CD14-positive monocyte (primary cell): ENCODE data around the gene C1orf87. TPM values are rescaled to one million over a fixed set of nuclear protein-coding genes. Genes with fewer than 3 reads are reported as not detected.

ENCODE experiments used
- DNase-seq, 3 donors: peaks; one replicate each; pipeline ENCODE4 v3.0.0-alpha.2; 2011 to 2022
- H2AFZ ChIP-seq: 2 replicates; pipeline ENCODE4 v1.6.0; 2012; ENCODE audit warnings: mild to moderate bottlenecking, low read depth, low read length, inconsistent platforms; ENCODE audit not compliant: insufficient read depth, poor library complexity, severe bottlenecking
- H3K27ac ChIP-seq, 2 donors: 1 replicate in 1 of 2; 2 replicates in 1 of 2; pipeline ENCODE4 v1.5.1; 2012 to 2013; ENCODE audit warnings: low read length in 2 of 2, control low read depth in 1 of 2, inconsistent platforms in 1 of 2, low read depth in 1 of 2, mild to moderate bottlenecking in 1 of 2
- H3K27me3 ChIP-seq, 2 donors: one replicate each; pipeline versions ENCODE4 v1.6.0 to v1.6.1; 2011 to 2013; ENCODE audit warnings: low read length in 2 of 2; ENCODE audit not compliant: control insufficient read depth in 2 of 2, insufficient read depth in 2 of 2
- H3K36me3 ChIP-seq, 2 donors: replicated peaks in 1 of 2; 1 replicate in 1 of 2; 2 replicates in 1 of 2; pipeline versions ENCODE4 v1.5.1 to v1.6.1; 2012 to 2013; ENCODE audit warnings: low read length in 2 of 2, control low read depth in 1 of 2, inconsistent platforms in 1 of 2, mild to moderate bottlenecking in 1 of 2; ENCODE audit not compliant: insufficient read depth in 2 of 2, control insufficient read depth in 1 of 2
- H3K4me1 ChIP-seq, 2 donors: 1 replicate in 1 of 2; 2 replicates in 1 of 2; pipeline versions ENCODE4 v1.5.1 to v1.6.1; 2012 to 2013; ENCODE audit warnings: low read length in 2 of 2, control low read depth in 1 of 2, inconsistent platforms in 1 of 2, mild to moderate bottlenecking in 1 of 2, moderate library complexity in 1 of 2; ENCODE audit not compliant: insufficient read depth in 2 of 2, control insufficient read depth in 1 of 2
- H3K4me2 ChIP-seq: replicated peaks from 2 replicates; pipeline ENCODE3; 2012; ENCODE audit warnings: low read length, moderate library complexity, mild to moderate bottlenecking; ENCODE audit not compliant: poor library complexity, severe bottlenecking; ENCODE audit errors: extremely low read depth
- H3K4me3 ChIP-seq, 3 experiments: fragments of 200-600 bp in 1 of 3; sonication (generic) in 1 of 3; replicated peaks in 1 of 3; 1 replicate in 2 of 3; 2 replicates in 1 of 3; pipeline ENCODE4 v1.5.1; 2011 to 2013; ENCODE audit warnings: low read length in 3 of 3, mild to moderate bottlenecking in 3 of 3, control low read depth in 2 of 3, low read depth in 2 of 3, inconsistent platforms in 1 of 3, moderate library complexity in 1 of 3
- H3K79me2 ChIP-seq: 2 replicates; pipeline ENCODE4 v1.6.0; 2012; ENCODE audit warnings: mild to moderate bottlenecking, control low read depth, inconsistent platforms, low read length, moderate library complexity; ENCODE audit not compliant: insufficient read depth
- H3K9ac ChIP-seq: 2 replicates; pipeline ENCODE4 v1.6.0; 2017; ENCODE audit warnings: low read length, mild to moderate bottlenecking; ENCODE audit not compliant: insufficient read depth, poor library complexity, severe bottlenecking
- H3K9me3 ChIP-seq, 2 donors: replicated peaks in 1 of 2; 1 replicate in 1 of 2; 2 replicates in 1 of 2; pipeline versions ENCODE4 v1.5.1 to v1.6.1; 2012 to 2013; ENCODE audit warnings: low read length in 2 of 2, control low read depth in 1 of 2; ENCODE audit not compliant: control insufficient read depth in 1 of 2, insufficient read depth in 1 of 2
- H4K20me1 ChIP-seq: 2 replicates; pipeline ENCODE4 v1.6.0; 2012; ENCODE audit warnings: mild to moderate bottlenecking, low read length, control low read depth, moderate library complexity; ENCODE audit not compliant: insufficient read depth
- H3K27ac Mint-ChIP-seq, 7 donors: one replicate each; pipeline ENCODE4 v1.8.0; 2020; ENCODE audit warnings: mild to moderate bottlenecking in 7 of 7, mixed read lengths in 7 of 7, moderate library complexity in 6 of 7, inconsistent platforms in 2 of 7
- H3K27me3 Mint-ChIP-seq, 3 donors: one replicate each; pipeline ENCODE4 v1.8.0; 2021 to 2022; ENCODE audit warnings: low read depth in 3 of 3, mild to moderate bottlenecking in 3 of 3, mixed read lengths in 3 of 3, moderate library complexity in 3 of 3, inconsistent platforms in 1 of 3
- H3K36me3 Mint-ChIP-seq, 2 donors: one replicate each; pipeline ENCODE4 v1.8.0; 2020; ENCODE audit warnings: mixed read lengths in 2 of 2, inconsistent platforms in 1 of 2, mild to moderate bottlenecking in 1 of 2
- H3K4me1 Mint-ChIP-seq: one replicate; pipeline ENCODE4 v1.8.0; 2020; ENCODE audit warnings: mild to moderate bottlenecking, mixed read lengths
- H3K4me3 Mint-ChIP-seq, 2 donors: one replicate each; pipeline ENCODE4 v1.8.0; 2020; ENCODE audit warnings: mild to moderate bottlenecking in 2 of 2, mixed read lengths in 2 of 2, moderate library complexity in 1 of 2
- H3K9me3 Mint-ChIP-seq, 7 donors: one replicate each; pipeline ENCODE4 v1.8.0; 2020 to 2022; ENCODE audit warnings: mixed read lengths in 7 of 7, mild to moderate bottlenecking in 6 of 7, moderate library complexity in 6 of 7, inconsistent platforms in 2 of 7
- CTCF ChIP-seq: fragments of 200-600 bp; IDR thresholded peaks from one replicate; pipeline ENCODE4 v1.8.0; 2022; ENCODE audit warnings: antibody characterized with exemption, mild to moderate bottlenecking
- WGBS: methylation state at CpG from one replicate; pipeline ENCODE4 v1.1.5; 2013; ENCODE audit warnings: missing lambda C conversion rate; ENCODE audit not compliant: insufficient coverage; 5-methylcytosine and 5-hydroxymethylcytosine counted together
- intact Hi-C, 2 donors: fragments of 100-400 bp; cut with micrococcal nuclease; formaldehyde crosslinking; loops; one replicate each; pipeline versions ENCODE4 v1.15.0 to v1.15.1; 2023
- polyA plus RNA-seq, 3 donors: library from polyadenylated mRNA; depleted of rRNA in 1 of 3; unstranded in 2 of 3; stranded (reverse) in 1 of 3; fragments of 300-500 nt in 2 of 3; fragments of >200 nt in 1 of 3; fragmentation: Illumina TruSeq in 2 of 3; gene quantifications; 1 replicate in 2 of 3; 2 replicates in 1 of 3; pipeline ENCODE4 v1.2.3, GENCODE V29; 2012 to 2021

C1orf87 gene
- polyA plus RNA-seq, 3 donors: not detected

DNA sequence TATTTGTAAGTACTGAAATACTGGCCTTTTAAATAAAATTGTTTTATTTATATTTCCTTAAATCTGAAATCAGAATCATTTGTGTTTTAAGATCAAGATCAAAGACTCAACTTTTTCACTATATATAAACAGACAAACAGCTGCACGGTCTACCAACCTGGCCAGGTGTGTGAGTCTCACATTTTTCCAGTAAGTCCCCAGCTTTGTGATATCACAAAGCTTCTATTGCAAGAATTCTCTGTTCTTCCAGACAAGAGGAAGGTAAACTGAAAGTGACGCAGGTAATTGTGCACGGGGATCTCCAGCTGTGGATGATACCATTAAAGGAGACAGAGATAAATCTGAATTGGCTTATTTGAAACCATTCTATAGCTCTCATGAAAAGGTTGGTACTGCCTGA is 105.8 kb downstream of the C1orf87 start:
- Histone ChIP-seq H3K4me2 (no peak overlapping the region), H4K20me1 (no peaks in the 10 kb centered on the region), H3K36me3 (no peaks in the 10 kb centered on the region), H3K9me3 (no peaks in the 10 kb centered on the region), H3K4me1 (peaks cover 0 to 5% of the 10 kb centered on the region in 2 donors), H3K9ac (no peak overlapping the region), H3K79me2 (no peaks in the 10 kb centered on the region), H2AFZ (no peak overlapping the region), H3K4me3 (no peak overlapping the region), H3K27me3 (no peaks in the 10 kb centered on the region), H3K27ac (no peak overlapping the region)
- H3K4me1 Mint-ChIP-seq: peaks cover 6% of the 10 kb centered on the region
- H3K27ac Mint-ChIP-seq: no peak overlapping the region
- no peak for DNase-seq
- no peak for TF ChIP-seq CTCF
- H3K4me3 Mint-ChIP-seq: no peak overlapping the region
- intact Hi-C loops: no loop called here
- peaks cover 0 to 3% (median 0%) of the 10 kb centered on the region in 7 donors for H3K9me3 Mint-ChIP-seq
- no peaks in the 10 kb centered on the region for H3K36me3 Mint-ChIP-seq
- WGBS: 80% methylated on average over 1 of the region's 3 CpGs
- peaks cover 0 to 2% (median 2%) of the 10 kb centered on the region in 3 donors for H3K27me3 Mint-ChIP-seq

- intact Hi-C loops: no loop called here
- DNase-seq: no peak
- TF ChIP-seq CTCF: no peak
- H3K36me3 Mint-ChIP-seq: no peaks in the 10 kb centered on the region
- Histone ChIP-seq H2AFZ (no peak overlapping the region), H3K4me3 (no peak overlapping the region), H3K4me2 (no peak overlapping the region), H4K20me1 (no peaks in the 10 kb centered on the region), H3K36me3 (no peaks in the 10 kb centered on the region), H3K27me3 (no peaks in the 10 kb centered on the region), H3K79me2 (no peaks in the 10 kb centered on the region), H3K4me1 (peaks cover 0 to 5% of the 10 kb centered on the region in 2 donors), H3K27ac (no peak overlapping the region), H3K9me3 (no peaks in the 10 kb centered on the region), H3K9ac (no peak overlapping the region)
- H3K27me3 Mint-ChIP-seq: peaks cover 0 to 2% (median 1%) of the 10 kb centered on the region in 3 donors
- H3K4me3 Mint-ChIP-seq: no peak overlapping the region
- H3K9me3 Mint-ChIP-seq: peaks cover 0 to 3% (median 0%) of the 10 kb centered on the region in 7 donors
- peaks cover 6% of the 10 kb centered on the region for H3K4me1 Mint-ChIP-seq
- no peak overlapping the region for H3K27ac Mint-ChIP-seq
- 47% methylated on average over 4 of the region's 6 CpGs for WGBS
Observed at GRCh38 chr1:59967141-59967697, 106.4 kb downstream of the C1orf87 start.
